ENCODE results near the gene PCYT2. TPM values are rescaled to one million over a fixed set of nuclear protein-coding genes. Genes with fewer than 3 reads are reported as not detected.
"Not testable (repeated sequence)": the region's sequence is repeated elsewhere in the genome, so short reads cannot be mapped to it uniquely, and the experiment has no call there.

PCYT2 gene
- total RNA-seq, 8 experiments from 2014 or later: 11.3 to 40.6 (median 16.0) TPM

GRCh38 chr17:81953443-81953842, 42.2 kb upstream of the PCYT2 start:
- H3K4me3 ChIP-seq; ATAC-seq (replicated peaks in 6 of 8); H3K27ac ChIP-seq; in situ Hi-C loops (cut with MboI; ENCODE audit: low pct_unique_long_range_greater_than_20kb in 2 of 9, low sequenced_read_pairs in 9 of 9, unreplicated experiment in 9 of 9): not testable (repeated sequence)
- peaks cover 19% of the 10 kb centered on the region in 2 donors for H3K4me1 ChIP-seq (replicated peaks in 1 of 2)
- 83% methylated on average over 3 of the region's 5 CpGs; no CpG with 5 or more reads in 9 of the 10 experiments for WGBS, 10 experiments

GRCh38 chr17:81952792-81953228, 41.6 kb upstream of the PCYT2 start:
- no peak overlapping the region for H3K27ac ChIP-seq
- H3K4me3 ChIP-seq: no peak overlapping the region
- ATAC-seq (replicated peaks in 6 of 8): no peak
- in situ Hi-C loops (cut with MboI; ENCODE audit: low pct_unique_long_range_greater_than_20kb in 2 of 9, low sequenced_read_pairs in 9 of 9, unreplicated experiment in 9 of 9): no loop called here
- H3K4me1 ChIP-seq (replicated peaks in 1 of 2): peaks cover 19% of the 10 kb centered on the region in 2 donors
- no CpG with 5 or more reads among the region's 16 CpGs for WGBS, 10 experiments

GRCh38 chr17:81951785-81952684, 40.8 kb upstream of the PCYT2 start:
- H3K4me3 ChIP-seq: no peak overlapping the region
- H3K27ac ChIP-seq: no peak overlapping the region
- H3K4me1 ChIP-seq (replicated peaks in 1 of 2): peaks cover 16% of the 10 kb centered on the region in 2 donors
- 0 to 93% (median 64%) methylated on average over 1 to 9 of the region's 13 CpGs; no CpG with 5 or more reads in 1 of the 10 experiments for WGBS, 10 experiments
- no peak for ATAC-seq (replicated peaks in 6 of 8)
- in situ Hi-C loops (cut with MboI; ENCODE audit: low pct_unique_long_range_greater_than_20kb in 2 of 9, low sequenced_read_pairs in 9 of 9, unreplicated experiment in 9 of 9): no loop called here

GRCh38 chr17:81950501-81950900, 39.3 kb upstream of the PCYT2 start:
- no peak for ATAC-seq (replicated peaks in 6 of 8)
- Histone ChIP-seq H3K27ac (no peak overlapping the region), H3K4me3 (no peak overlapping the region), H3K4me1 (replicated peaks in 1 of 2) (peaks cover 3 to 5% of the 10 kb centered on the region in 2 donors)
- 80 to 100% (median 83%) methylated on average over 1 to 12 of the region's 15 CpGs; no CpG with 5 or more reads in 3 of the 10 experiments for WGBS, 10 experiments
- in situ Hi-C loops (cut with MboI; ENCODE audit: low pct_unique_long_range_greater_than_20kb in 2 of 9, low sequenced_read_pairs in 9 of 9, unreplicated experiment in 9 of 9): no loop called here

- in situ Hi-C loops (cut with MboI; ENCODE audit: low pct_unique_long_range_greater_than_20kb in 2 of 9, low sequenced_read_pairs in 9 of 9, unreplicated experiment in 9 of 9): no loop called here
- peak in 4 of 8 experiments; percentile 13 to 21 (median 18) for ATAC-seq (replicated peaks in 6 of 8)
These were observed 37.6 kb upstream of the PCYT2 start for GRCh38 chr17:81948635-81949378.

GRCh38 chr17:81947189-81947588, 36.0 kb upstream of the PCYT2 start, which contains the start of gene MYADML2:
Gene MYADML2, minus strand, starts transcription at chr17:81947233. Its CDS starts 5,492 bp downstream, at chr17:81941741.
- WGBS, 10 experiments: 67 to 86% (median 76%) methylated on average over 1 to 9 of the region's 13 CpGs; no CpG with 5 or more reads in 3 of the 10 experiments

More at GRCh38 chr17:81948635-81949378, 37.6 kb upstream of the PCYT2 start:
- WGBS, 10 experiments: 20 to 100% (median 100%) methylated on average over 1 to 8 of the region's 17 CpGs; no CpG with 5 or more reads in 3 of the 10 experiments
- Histone ChIP-seq H3K27ac (no peak overlapping the region), H3K4me1 (replicated peaks in 1 of 2) (no peaks in the 10 kb centered on the region), H3K4me3 (no peak overlapping the region)

GRCh38 chr17:81944858-81945257, 33.7 kb upstream of the PCYT2 start:
- no peak for ATAC-seq (replicated peaks in 6 of 8)
- Histone ChIP-seq H3K4me1 (replicated peaks in 1 of 2) (peaks cover 8 to 17% of the 10 kb centered on the region in 2 donors), H3K4me3 (no peak overlapping the region), H3K27ac (no peak overlapping the region)
- 50 to 100% (median 84%) methylated on average over 1 to 8 of the region's 9 CpGs; no CpG with 5 or more reads in 2 of the 10 experiments for WGBS, 10 experiments
- in situ Hi-C loops (cut with MboI; ENCODE audit: low pct_unique_long_range_greater_than_20kb in 2 of 9, low sequenced_read_pairs in 9 of 9, unreplicated experiment in 9 of 9): no loop called here

More at GRCh38 chr17:81947189-81947588, 36.0 kb upstream of the PCYT2 start, which contains the start of gene MYADML2:
- peaks cover 0 to 3% of the 10 kb centered on the region in 2 donors for H3K4me1 ChIP-seq (replicated peaks in 1 of 2)
- in situ Hi-C loops (cut with MboI; ENCODE audit: low pct_unique_long_range_greater_than_20kb in 2 of 9, low sequenced_read_pairs in 9 of 9, unreplicated experiment in 9 of 9): no loop called here
- ATAC-seq (replicated peaks in 6 of 8): peak in 2 of 8 experiments; percentile 11 to 20
- H3K4me3 ChIP-seq: no peak within 1 kb of the TSS
- no peak within 1 kb of the TSS for H3K27ac ChIP-seq

- WGBS, 10 experiments: 64% methylated on average over 2 of the region's 12 CpGs; no CpG with 5 or more reads in 9 of the 10 experiments
- peak in 3 of 8 experiments; percentile 0 to 1 (median 1) for ATAC-seq (replicated peaks in 6 of 8)
- peaks cover 19 to 23% of the 10 kb centered on the region in 2 donors for H3K4me1 ChIP-seq (replicated peaks in 1 of 2)
- in situ Hi-C loops (cut with MboI; ENCODE audit: low pct_unique_long_range_greater_than_20kb in 2 of 9, low sequenced_read_pairs in 9 of 9, unreplicated experiment in 9 of 9): no loop called here
- peak overlapping the region in 1 of 2 donors; percentile 40 for H3K27ac ChIP-seq
- H3K4me3 ChIP-seq: no peak overlapping the region
These were observed 31.0 kb upstream of the PCYT2 start for GRCh38 chr17:81942167-81942553.

GRCh38 chr17:81941484-81942166, 30.4 kb upstream of the PCYT2 start:
- no peak overlapping the region for H3K4me3 ChIP-seq
- in situ Hi-C loops (cut with MboI; ENCODE audit: low pct_unique_long_range_greater_than_20kb in 2 of 9, low sequenced_read_pairs in 9 of 9, unreplicated experiment in 9 of 9): no loop called here
- 2 to 100% (median 40%) methylated on average over 2 to 7 of the region's 30 CpGs; no CpG with 5 or more reads in 5 of the 10 experiments for WGBS, 10 experiments
- peaks cover 19 to 23% of the 10 kb centered on the region in 2 donors for H3K4me1 ChIP-seq (replicated peaks in 1 of 2)
- ATAC-seq (replicated peaks in 6 of 8): peak in 5 of 8 experiments; percentile 49 to 70 (median 56)
- H3K27ac ChIP-seq: peak overlapping the region; percentile 49 to 78

GRCh38 chr17:81940538-81941483, 29.6 kb upstream of the PCYT2 start:
- Histone ChIP-seq H3K4me3 (no peak overlapping the region), H3K4me1 (replicated peaks in 1 of 2) (peaks cover 24 to 31% of the 10 kb centered on the region in 2 donors), H3K27ac (peak overlapping the region; percentile 49 to 78)
- in situ Hi-C loops (cut with MboI; ENCODE audit: low pct_unique_long_range_greater_than_20kb in 2 of 9, low sequenced_read_pairs in 9 of 9, unreplicated experiment in 9 of 9): no loop called here
- 83 to 100% (median 95%) methylated on average over 1 to 9 of the region's 56 CpGs; no CpG with 5 or more reads in 5 of the 10 experiments for WGBS, 10 experiments
- ATAC-seq (replicated peaks in 6 of 8): no peak

- ATAC-seq (replicated peaks in 6 of 8): peak in 1 of 8 experiments; percentile 3
- 40 to 87% (median 80%) methylated on average over 1 to 7 of the region's 21 CpGs; no CpG with 5 or more reads in 7 of the 10 experiments for WGBS, 10 experiments
- Histone ChIP-seq H3K4me3 (no peak overlapping the region), H3K4me1 (replicated peaks in 1 of 2) (peaks cover 28 to 34% of the 10 kb centered on the region in 2 donors), H3K27ac (no peak overlapping the region)
- in situ Hi-C loops (cut with MboI; ENCODE audit: low pct_unique_long_range_greater_than_20kb in 2 of 9, low sequenced_read_pairs in 9 of 9, unreplicated experiment in 9 of 9): no loop called here
These were observed 28.7 kb upstream of the PCYT2 start for GRCh38 chr17:81939881-81940385.
